Measurements from ENCODE around the gene DNHD1. TPM values are rescaled to one million over a fixed set of nuclear protein-coding genes. Genes with fewer than 3 reads are reported as not detected.

Gene DNHD1
- total RNA-seq, 2 donors from 2014 or later = 11.5 to 31.4 TPM

DNA sequence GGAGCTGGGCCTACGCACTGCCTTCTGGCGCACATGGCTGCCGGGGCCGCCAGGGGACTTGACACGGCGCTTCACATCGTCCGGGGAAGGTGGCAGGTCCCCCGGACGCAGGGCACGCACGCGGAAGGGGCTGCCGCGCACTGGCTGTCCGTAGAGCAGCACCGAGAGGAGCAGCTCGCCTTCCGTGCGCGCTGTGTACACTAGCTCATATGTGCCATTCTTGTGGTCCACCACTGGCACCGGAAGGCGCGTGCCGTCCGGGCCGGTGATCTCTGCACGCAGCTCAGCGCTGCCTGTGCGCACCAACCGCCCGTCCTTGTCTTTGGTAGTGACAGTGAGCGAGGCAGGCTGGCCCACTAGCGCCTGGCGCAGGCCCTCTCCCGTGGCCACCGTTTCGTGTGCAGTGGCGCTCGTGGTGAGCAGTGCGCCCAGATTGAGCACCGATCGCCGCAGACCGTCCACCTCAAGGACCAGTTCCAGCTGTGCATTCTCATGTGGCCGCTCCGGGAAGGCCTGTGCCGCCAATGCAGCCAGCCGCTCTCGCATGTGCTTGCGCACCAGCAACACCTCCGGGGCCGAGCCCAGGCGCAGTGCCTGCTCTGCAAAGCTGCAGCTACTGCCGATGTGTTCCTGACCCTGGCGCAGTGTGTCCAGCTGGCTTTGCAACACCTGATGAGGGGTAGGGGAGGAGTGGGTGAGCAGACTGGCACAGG lies 40.6 kb upstream of the DNHD1 start:
- intact Hi-C loops (cut with DNase I) = no loop called here
- Histone ChIP-seq H3K4me3 (no peak overlapping the region), H3K27ac (no peak overlapping the region), H3K27me3 (replicated peaks; ENCODE audit: insufficient read depth) (no peaks in the 10 kb centered on the region), H3K4me1 (replicated peaks) (no peaks in the 10 kb centered on the region), H3K9me3 (no peaks in the 10 kb centered on the region), H3K36me3 (peaks cover 0 to 16% of the 10 kb centered on the region in 2 donors)
- no peak for DNase-seq (ENCODE audit: low spot score)
- TF ChIP-seq, protein P1, sequence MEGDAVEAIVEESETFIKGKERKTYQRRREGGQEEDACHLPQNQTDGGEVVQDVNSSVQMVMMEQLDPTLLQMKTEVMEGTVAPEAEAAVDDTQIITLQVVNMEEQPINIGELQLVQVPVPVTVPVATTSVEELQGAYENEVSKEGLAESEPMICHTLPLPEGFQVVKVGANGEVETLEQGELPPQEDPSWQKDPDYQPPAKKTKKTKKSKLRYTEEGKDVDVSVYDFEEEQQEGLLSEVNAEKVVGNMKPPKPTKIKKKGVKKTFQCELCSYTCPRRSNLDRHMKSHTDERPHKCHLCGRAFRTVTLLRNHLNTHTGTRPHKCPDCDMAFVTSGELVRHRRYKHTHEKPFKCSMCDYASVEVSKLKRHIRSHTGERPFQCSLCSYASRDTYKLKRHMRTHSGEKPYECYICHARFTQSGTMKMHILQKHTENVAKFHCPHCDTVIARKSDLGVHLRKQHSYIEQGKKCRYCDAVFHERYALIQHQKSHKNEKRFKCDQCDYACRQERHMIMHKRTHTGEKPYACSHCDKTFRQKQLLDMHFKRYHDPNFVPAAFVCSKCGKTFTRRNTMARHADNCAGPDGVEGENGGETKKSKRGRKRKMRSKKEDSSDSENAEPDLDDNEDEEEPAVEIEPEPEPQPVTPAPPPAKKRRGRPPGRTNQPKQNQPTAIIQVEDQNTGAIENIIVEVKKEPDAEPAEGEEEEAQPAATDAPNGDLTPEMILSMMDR (IDR thresholded peaks at IDR 0.05) = no peak
- TF ChIP-seq POLR2A (IDR thresholded peaks at IDR 0.05) = no peak
- TF ChIP-seq POLR2AphosphoS5 (IDR thresholded peaks at IDR 0.05) = no peak
- 95% methylated on average over 37 of the region's 56 CpGs for WGBS

GRCh38 chr11:6457581-6458320 lies 39.3 kb upstream of the DNHD1 start:
- 88% methylated on average over 26 of the region's 26 CpGs for WGBS
- intact Hi-C loops (cut with DNase I) = no loop called here
- H3K4me1 ChIP-seq (replicated peaks) = no peaks in the 10 kb centered on the region
- no peaks in the 10 kb centered on the region for H3K9me3 ChIP-seq
- no peak overlapping the region for H3K27ac ChIP-seq
- no peaks in the 10 kb centered on the region for H3K27me3 ChIP-seq (replicated peaks; ENCODE audit: insufficient read depth)
- H3K4me3 ChIP-seq = no peak overlapping the region
- H3K36me3 ChIP-seq = peaks cover 0 to 16% of the 10 kb centered on the region in 2 donors
- no peak for DNase-seq (ENCODE audit: low spot score)
- TF ChIP-seq POLR2AphosphoS5 (IDR thresholded peaks at IDR 0.05) = no peak
- TF ChIP-seq, protein P1 (IDR thresholded peaks at IDR 0.05) = no peak
- TF ChIP-seq POLR2A (IDR thresholded peaks at IDR 0.05) = no peak

GRCh38 chr11:6458352-6459098 lies 38.6 kb upstream of the DNHD1 start:
- peaks cover 0 to 16% of the 10 kb centered on the region in 2 donors for H3K36me3 ChIP-seq
- no peaks in the 10 kb centered on the region for H3K27me3 ChIP-seq (replicated peaks; ENCODE audit: insufficient read depth)
- H3K27ac ChIP-seq = no peak overlapping the region
- no peak for DNase-seq (ENCODE audit: low spot score)
- TF ChIP-seq POLR2A (IDR thresholded peaks at IDR 0.05) (no peak), POLR2AphosphoS5 (IDR thresholded peaks at IDR 0.05) (no peak)
- TF ChIP-seq, protein P1 (IDR thresholded peaks at IDR 0.05) = no peak
- H3K9me3 ChIP-seq = no peaks in the 10 kb centered on the region
- WGBS = 39% methylated on average over 2 of the region's 2 CpGs
- no peak overlapping the region for H3K4me3 ChIP-seq
- H3K4me1 ChIP-seq (replicated peaks) = no peaks in the 10 kb centered on the region
- intact Hi-C loops (cut with DNase I) = no loop called here

DNA sequence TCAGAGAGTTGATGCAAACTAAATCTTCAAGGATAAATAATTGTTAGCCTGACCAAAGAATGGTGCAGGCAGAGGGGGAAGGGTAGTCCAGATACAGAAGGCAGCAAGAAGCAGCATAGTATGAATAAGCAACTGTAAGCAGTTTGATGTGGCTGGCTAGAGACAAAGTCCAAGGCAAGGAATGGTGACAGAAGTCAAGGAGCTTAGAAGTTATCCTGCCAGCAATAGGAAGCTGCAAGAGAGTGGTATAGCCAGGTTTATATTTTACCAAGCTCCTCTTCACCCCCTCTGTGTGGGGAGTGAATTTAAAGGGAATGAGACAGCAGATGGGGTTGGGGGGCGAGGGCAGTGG lies 38.0 kb upstream of the DNHD1 start:
- Histone ChIP-seq H3K4me1 (replicated peaks) (no peaks in the 10 kb centered on the region), H3K27ac (no peak overlapping the region), H3K9me3 (no peaks in the 10 kb centered on the region), H3K36me3 (peaks cover 0 to 16% of the 10 kb centered on the region in 2 donors), H3K27me3 (replicated peaks; ENCODE audit: insufficient read depth) (no peaks in the 10 kb centered on the region), H3K4me3 (no peak overlapping the region)
- DNase-seq (ENCODE audit: low spot score) = no peak
- TF ChIP-seq, protein P1 (IDR thresholded peaks at IDR 0.05) = no peak
- no peak for TF ChIP-seq POLR2A (IDR thresholded peaks at IDR 0.05)
- no peak for TF ChIP-seq POLR2AphosphoS5 (IDR thresholded peaks at IDR 0.05)
- intact Hi-C loops (cut with DNase I) = no loop called here
- 92% methylated on average over 1 of the region's 1 CpG for WGBS

Measured in prostate gland (tissue), 2 donors.